GM19239 (cell line): ENCODE measurements around the gene INTS11.

Experiments used
- DNase-seq: peaks from one replicate; pipeline ENCODE4 v3.0.0; 2011; ENCODE audit warnings: low spot score; ENCODE audit not compliant: insufficient read length
- FAIRE-seq: peaks from 2 replicates; lab custom pipeline; 2011; peaks lifted over from hg19 to GRCh38; lab: Jason Lieb, UNC

Gene INTS11

GRCh38 chr1:1305300-1306069 is 19.0 kb downstream of the INTS11 start:
- FAIRE-seq (peak; percentile 75), DNase-seq (peak; percentile 81)

GRCh38 chr1:1304331-1305299 is 19.8 kb downstream of the INTS11 start:
- no peak for DNase-seq

GRCh38 chr1:1303736-1304135 is 20.7 kb downstream of the INTS11 start:
- no peak for FAIRE-seq

More at GRCh38 chr1:1304331-1305299, 19.8 kb downstream of the INTS11 start:
- no peak for FAIRE-seq

GRCh38 chr1:1302951-1303509 is 21.4 kb downstream of the INTS11 start:
- no peak for DNase-seq
- no peak for FAIRE-seq

More at GRCh38 chr1:1303736-1304135, 20.7 kb downstream of the INTS11 start:
- no peak for DNase-seq

GRCh38 chr1:1302006-1302430 is 22.4 kb downstream of the INTS11 start:
- DNase-seq = no peak
- no peak for FAIRE-seq

GRCh38 chr1:1300352-1300739 is 24.1 kb downstream of the INTS11 start:
- FAIRE-seq (no peak), DNase-seq (no peak)

GRCh38 chr1:1299686-1300351 is 24.6 kb downstream of the INTS11 start:
- FAIRE-seq (peak; percentile 23), DNase-seq (no peak)

- FAIRE-seq = no peak
Measured at GRCh38 chr1:1298861-1299685, 25.4 kb downstream of the INTS11 start.

GRCh38 chr1:1297802-1298424 is 26.5 kb downstream of the INTS11 start:
- FAIRE-seq (no peak), DNase-seq (no peak)

More at GRCh38 chr1:1298861-1299685, 25.4 kb downstream of the INTS11 start:
- DNase-seq = no peak

- no peak for DNase-seq
- FAIRE-seq = no peak
Measured at GRCh38 chr1:1296070-1297061, 28.1 kb downstream of the INTS11 start.

- no peak for DNase-seq
- no peak for FAIRE-seq
Measured at GRCh38 chr1:1295154-1295923, 29.1 kb downstream of the INTS11 start.

GRCh38 chr1:1294250-1294890 is 30.1 kb downstream of the INTS11 start:
- FAIRE-seq (no peak), DNase-seq (no peak)

GRCh38 chr1:1293263-1294249 is 30.9 kb downstream of the INTS11 start:
- FAIRE-seq = no peak
- no peak for DNase-seq

- FAIRE-seq (no peak), DNase-seq (no peak)
Measured at GRCh38 chr1:1292851-1293250, 31.6 kb downstream of the INTS11 start.

GRCh38 chr1:1292442-1292779 is 32.0 kb downstream of the INTS11 start:
- DNase-seq (no peak), FAIRE-seq (no peak)
